Measurements from ENCODE around the gene TEKTIP1.
A peak's percentile ranks its signal among the peaks of the same experiment; 100 is the strongest.

TEKTIP1 gene

GRCh38 chr19:3514930-3515329, 24.0 kb upstream of the TEKTIP1 start:
- TF ChIP-seq CTCF (IDR thresholded peaks at IDR 0.05; ENCODE audit: low read length) (no peak), EZH2 (IDR thresholded peaks at IDR 0.05; ENCODE audit: borderline replicate concordance, low read length) (no peak)
- peaks cover 14% of the 10 kb centered on the region; the same call in 1 of the 2 replicates for H3K36me3 ChIP-seq (ENCODE audit: insufficient read depth, low read length)
- peaks cover 17% of the 10 kb centered on the region for H3K4me1 ChIP-seq (ENCODE audit: insufficient read depth, low read length, severe bottlenecking)
- H3F3A ChIP-seq (ENCODE audit: insufficient read depth, low read length) = no peaks in the 10 kb centered on the region
- H4K20me1 ChIP-seq (ENCODE audit: insufficient read depth, low read length) = no peaks in the 10 kb centered on the region
- H2AFZ ChIP-seq (ENCODE audit: low read length) = no peak overlapping the region
- no peaks in the 10 kb centered on the region for H3K27me3 ChIP-seq (ENCODE audit: insufficient read depth, low read length)
- H3K4me3 ChIP-seq (ENCODE audit: low read depth, low read length, poor library complexity, severe bottlenecking) = no peak overlapping the region
- no peak overlapping the region for H3K4me2 ChIP-seq (ENCODE audit: low read length)
- H3K79me2 ChIP-seq (ENCODE audit: insufficient read depth, low read length) = no peaks in the 10 kb centered on the region; the same call in 1 of the 2 replicates
- no peak overlapping the region for H3K9ac ChIP-seq (ENCODE audit: low read length)
- no peaks in the 10 kb centered on the region for H3K9me2 ChIP-seq (ENCODE audit: low read depth, low read length)
- H3K9me3 ChIP-seq (ENCODE audit: low read length) = no peaks in the 10 kb centered on the region
- H3K27ac ChIP-seq (ENCODE audit: low read depth, low read length, poor library complexity, severe bottlenecking) = no peak overlapping the region

- Histone ChIP-seq H3K4me1 (ENCODE audit: insufficient read depth, low read length, severe bottlenecking) (peaks cover 17% of the 10 kb centered on the region), H3K27ac (ENCODE audit: low read depth, low read length, poor library complexity, severe bottlenecking) (peak overlapping the region; percentile 92), H3F3A (ENCODE audit: insufficient read depth, low read length) (no peaks in the 10 kb centered on the region), H4K20me1 (ENCODE audit: insufficient read depth, low read length) (no peaks in the 10 kb centered on the region), H3K9me2 (ENCODE audit: low read depth, low read length) (no peaks in the 10 kb centered on the region), H3K9me3 (ENCODE audit: low read length) (no peaks in the 10 kb centered on the region), H2AFZ (ENCODE audit: low read length) (no peak overlapping the region), H3K4me3 (ENCODE audit: low read depth, low read length, poor library complexity, severe bottlenecking) (no peak overlapping the region), H3K4me2 (ENCODE audit: low read length) (peak overlapping the region; percentile 33; the same call in 1 of the 2 replicates), H3K9ac (ENCODE audit: low read length) (no peak overlapping the region; the same call in 1 of the 2 replicates), H3K27me3 (ENCODE audit: insufficient read depth, low read length) (no peaks in the 10 kb centered on the region), H3K79me2 (ENCODE audit: insufficient read depth, low read length) (no peaks in the 10 kb centered on the region), H3K36me3 (ENCODE audit: insufficient read depth, low read length) (peaks cover 17% of the 10 kb centered on the region; the same call in 1 of the 2 replicates)
- TF ChIP-seq EZH2 (IDR thresholded peaks at IDR 0.05; ENCODE audit: borderline replicate concordance, low read length) (no peak), CTCF (IDR thresholded peaks at IDR 0.05; ENCODE audit: low read length) (no peak)
Observed at GRCh38 chr19:3515891-3516422, 23.0 kb upstream of the TEKTIP1 start.

- Histone ChIP-seq H3K79me2 (ENCODE audit: insufficient read depth, low read length) (no peaks in the 10 kb centered on the region), H2AFZ (ENCODE audit: low read length) (no peak overlapping the region), H3K9ac (ENCODE audit: low read length) (no peak overlapping the region; the same call in 1 of the 2 replicates), H3K27ac (ENCODE audit: low read depth, low read length, poor library complexity, severe bottlenecking) (peak overlapping the region; percentile 92), H3K36me3 (ENCODE audit: insufficient read depth, low read length) (peaks cover 17% of the 10 kb centered on the region; the same call in 1 of the 2 replicates), H3K9me3 (ENCODE audit: low read length) (no peaks in the 10 kb centered on the region), H3K4me2 (ENCODE audit: low read length) (peak overlapping the region; percentile 33; the same call in 1 of the 2 replicates), H3K27me3 (ENCODE audit: insufficient read depth, low read length) (no peaks in the 10 kb centered on the region), H3F3A (ENCODE audit: insufficient read depth, low read length) (no peaks in the 10 kb centered on the region), H4K20me1 (ENCODE audit: insufficient read depth, low read length) (no peaks in the 10 kb centered on the region), H3K9me2 (ENCODE audit: low read depth, low read length) (no peaks in the 10 kb centered on the region), H3K4me3 (ENCODE audit: low read depth, low read length, poor library complexity, severe bottlenecking) (no peak overlapping the region), H3K4me1 (ENCODE audit: insufficient read depth, low read length, severe bottlenecking) (peaks cover 17% of the 10 kb centered on the region)
- no peak for TF ChIP-seq EZH2 (IDR thresholded peaks at IDR 0.05; ENCODE audit: borderline replicate concordance, low read length)
- TF ChIP-seq CTCF (IDR thresholded peaks at IDR 0.05; ENCODE audit: low read length) = no peak
Observed at GRCh38 chr19:3516675-3517207, 22.2 kb upstream of the TEKTIP1 start.
